ENCODE measurements around the gene RPS23.

GRCh38 chr5:82276800-82277612, 1.1 kb downstream of the RPS23 start:
- TF ChIP-seq SP1 (IDR thresholded peaks at IDR 0.05) (no peak), NFRKB (IDR thresholded peaks at IDR 0.05) (no peak)

Measured in HEK293T (cell line).